Fibroblast of lung (primary cell): Measurements from ENCODE around the gene GPC2. TPM values are rescaled to one million over a fixed set of nuclear protein-coding genes. Genes with fewer than 3 reads are reported as not detected.
A peak's percentile ranks its signal among the peaks of the same experiment; 100 is the strongest.

Experiments
- DNase-seq, 2 donors: peaks; one replicate each; pipeline versions ENCODE4 v3.0.0 to v3.0.0-alpha.2; 2010; ENCODE audit warnings: low read depth in 2 of 2
- H2AFZ ChIP-seq: 2 replicates; pipeline ENCODE4 v1.5.1; 2012; ENCODE audit warnings: low read length, control low read depth, inconsistent platforms
- H3K27ac ChIP-seq: 2 replicates; pipeline ENCODE4 v1.5.1; 2011; ENCODE audit warnings: low read length, control low read depth; ENCODE audit not compliant: insufficient read depth
- H3K27me3 ChIP-seq: 2 replicates; pipeline ENCODE4 v1.5.1; 2011; ENCODE audit warnings: mild to moderate bottlenecking, low read length; ENCODE audit not compliant: control insufficient read depth, insufficient read depth
- H3K36me3 ChIP-seq: 2 replicates; pipeline ENCODE4 v1.5.1; 2011; ENCODE audit warnings: low read length; ENCODE audit not compliant: control insufficient read depth, insufficient read depth
- H3K4me1 ChIP-seq: 2 replicates; pipeline ENCODE4 v1.5.1; 2011; ENCODE audit warnings: low read length; ENCODE audit not compliant: control insufficient read depth, insufficient read depth; ENCODE audit errors: extremely low read depth
- H3K4me2 ChIP-seq: 2 replicates; pipeline ENCODE4 v1.5.1; 2011; ENCODE audit warnings: low read length, control low read depth; ENCODE audit not compliant: insufficient read depth; ENCODE audit errors: extremely low read depth
- H3K4me3 ChIP-seq, 4 experiments: fragments of 200-600 bp in 1 of 4; sonication (generic) in 1 of 4; replicated peaks in 1 of 4; 2 replicates each; pipeline ENCODE4 v1.5.1; 2011 to 2016; ENCODE audit warnings: low read length in 4 of 4, low read depth in 3 of 4, mild to moderate bottlenecking in 3 of 4, control low read depth in 2 of 4, inconsistent platforms in 1 of 4, mixed read lengths in 1 of 4; ENCODE audit not compliant: insufficient read depth in 1 of 4; ENCODE audit errors: control extremely low read depth in 1 of 4
- H3K79me2 ChIP-seq: 2 replicates; pipeline ENCODE4 v1.5.1; 2012; ENCODE audit warnings: mild to moderate bottlenecking, low read length, inconsistent platforms; ENCODE audit not compliant: control insufficient read depth, insufficient read depth
- H3K9ac ChIP-seq: 2 replicates; pipeline ENCODE4 v1.5.1; 2011; ENCODE audit warnings: mild to moderate bottlenecking, low read length, control low read depth; ENCODE audit not compliant: insufficient read depth
- H3K9me3 ChIP-seq: 2 replicates; pipeline ENCODE4 v1.5.1; 2012; ENCODE audit warnings: low read depth, low read length; ENCODE audit not compliant: control insufficient read depth, insufficient read depth
- H4K20me1 ChIP-seq: 2 replicates; pipeline ENCODE4 v1.5.1; 2011; ENCODE audit warnings: low read length; ENCODE audit not compliant: control insufficient read depth, insufficient read depth; ENCODE audit errors: extremely low read depth
- CTCF ChIP-seq, 2 donors: IDR thresholded peaks in 1 of 2; conservative IDR thresholded peaks in 1 of 2; 1 replicate in 1 of 2; 2 replicates in 1 of 2; pipeline ENCODE4 v1.5.1; 2011 to 2012; ENCODE audit warnings: low read length in 2 of 2, control low read depth in 1 of 2, inconsistent platforms in 1 of 2, low read depth in 1 of 2, mild to moderate bottlenecking in 1 of 2
- EZH2 ChIP-seq: IDR thresholded peaks from 2 replicates; pipeline ENCODE4 v1.5.1; 2012; ENCODE audit warnings: low read length, control low read depth, mild to moderate bottlenecking; ENCODE audit errors: missing control alignments
- polyA plus RNA-seq, 2 donors: library from polyadenylated mRNA; depleted of rRNA in 1 of 2; stranded (reverse) in 1 of 2; unstranded in 1 of 2; fragments of >200 nt; gene quantifications; 2 replicates each; pipeline ENCODE4 v1.2.1, GENCODE V29; 2011 to 2012; ENCODE audit warnings: missing spikeins in 1 of 2
- total RNA-seq: library from RNA; depleted of rRNA; stranded (reverse); fragments of >200 nt; gene quantifications from 2 replicates; pipeline ENCODE4 v1.2.1, GENCODE V29; 2014

GPC2 gene
- total and polyA plus RNA-seq, 2 donors (not counting 1 experiment from before 2014, with no cell fraction given): 0.35 to 2.3 TPM

DNA sequence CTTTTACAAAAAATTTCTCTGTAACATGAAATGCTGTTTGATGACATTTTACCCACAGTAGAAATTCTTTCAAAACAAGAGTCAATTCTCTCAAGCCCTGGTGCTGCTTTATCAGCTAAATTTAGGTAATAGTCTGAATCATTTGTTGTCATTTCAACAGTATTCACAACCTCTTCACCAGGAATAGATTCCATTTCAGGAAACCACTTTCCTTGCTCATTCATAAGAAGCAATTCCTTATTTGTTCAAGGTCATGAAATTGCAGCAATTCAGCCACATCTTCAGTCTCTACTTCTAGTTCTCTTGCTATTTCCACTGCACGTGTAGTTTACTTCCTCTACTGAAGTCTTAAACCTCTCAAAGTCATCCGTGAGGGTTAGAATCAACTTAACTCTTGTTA lies 14.6 kb upstream of the GPC2 start:
- Histone ChIP-seq H2AFZ (no peak overlapping the region), H3K79me2 (no peaks in the 10 kb centered on the region), H3K4me3 (no peak overlapping the region), H3K27ac (no peak overlapping the region), H3K4me2 (no peak overlapping the region), H3K9me3 (no peaks in the 10 kb centered on the region), H3K27me3 (no peaks in the 10 kb centered on the region), H3K9ac (no peak overlapping the region), H3K36me3 (no peaks in the 10 kb centered on the region), H3K4me1 (no peaks in the 10 kb centered on the region), H4K20me1 (no peaks in the 10 kb centered on the region)
- DNase-seq: peak; percentile 34 to 72
- no peak for TF ChIP-seq CTCF (conservative IDR thresholded peaks at IDR 0.05 in 1 of 2, IDR thresholded peaks at IDR 0.05 in 1 of 2; ENCODE audit: low read depth in 1 of 2, low read length in 2 of 2)
- TF ChIP-seq EZH2: no peak

GRCh38 chr7:100190048-100190711 lies 13.0 kb upstream of the GPC2 start:
- no peak overlapping the region for H3K9ac ChIP-seq
- no peaks in the 10 kb centered on the region for H3K79me2 ChIP-seq

GRCh38 chr7:100189061-100189460 lies 11.9 kb upstream of the GPC2 start:
- Histone ChIP-seq H3K4me2 (no peak overlapping the region), H3K79me2 (no peaks in the 10 kb centered on the region), H2AFZ (no peak overlapping the region), H3K27ac (no peak overlapping the region), H3K9me3 (no peaks in the 10 kb centered on the region), H3K4me3 (no peak overlapping the region), H4K20me1 (no peaks in the 10 kb centered on the region), H3K27me3 (no peaks in the 10 kb centered on the region), H3K4me1 (no peaks in the 10 kb centered on the region), H3K9ac (no peak overlapping the region), H3K36me3 (no peaks in the 10 kb centered on the region)
- no peak for TF ChIP-seq EZH2
- TF ChIP-seq CTCF (conservative IDR thresholded peaks at IDR 0.05 in 1 of 2, IDR thresholded peaks at IDR 0.05 in 1 of 2; ENCODE audit: low read depth in 1 of 2, low read length in 2 of 2): no peak
- DNase-seq: no peak

More at GRCh38 chr7:100190048-100190711, 13.0 kb upstream of the GPC2 start:
- Histone ChIP-seq H3K36me3 (no peaks in the 10 kb centered on the region), H3K4me3 (no peak overlapping the region), H3K27me3 (no peaks in the 10 kb centered on the region), H3K4me1 (no peaks in the 10 kb centered on the region), H4K20me1 (no peaks in the 10 kb centered on the region), H3K27ac (no peak overlapping the region), H3K4me2 (no peak overlapping the region), H2AFZ (no peak overlapping the region), H3K9me3 (no peaks in the 10 kb centered on the region)
- peak; percentile 39 to 73 for DNase-seq
- TF ChIP-seq CTCF (conservative IDR thresholded peaks at IDR 0.05 in 1 of 2, IDR thresholded peaks at IDR 0.05 in 1 of 2; ENCODE audit: low read depth in 1 of 2, low read length in 2 of 2) (peak; percentile 25 to 47), EZH2 (no peak)
